HG03175 (cell line): Measurements from ENCODE around the gene MAP7D2.
A peak's percentile ranks its signal among the peaks of the same experiment; 100 is the strongest.
"Not testable (repeated sequence)": the region's sequence is repeated elsewhere in the genome, so short reads cannot be mapped to it uniquely, and the experiment has no call there.

Experiments
- ATAC-seq: cut with Tn5 transposase; IDR thresholded peaks from one replicate; pipeline ENCODE4 v1.9.1; 2021; ENCODE audit warnings: mild to moderate bottlenecking, moderate library complexity; ENCODE audit not compliant: unreplicated experiment

MAP7D2 gene

GRCh38 chrX:20116577-20117240 lies at the start of gene MAP7D2:
Gene MAP7D2, minus strand, starts transcription at chrX:20116907. Its CDS starts 28 bp downstream, at chrX:20116879.
- ATAC-seq, result no peak

- not testable (repeated sequence) for ATAC-seq
Measured at GRCh38 chrX:20162516-20162915, 45.8 kb upstream of the MAP7D2 start.

- ATAC-seq, result no peak
Measured at GRCh38 chrX:20159797-20160385, 43.2 kb upstream of the MAP7D2 start.

GRCh38 chrX:20151689-20152088 lies 35.0 kb upstream of the MAP7D2 start:
- no peak for ATAC-seq

- no peak for ATAC-seq
Measured at GRCh38 chrX:20149326-20149725, 32.6 kb upstream of the MAP7D2 start.

GRCh38 chrX:20147561-20147960 lies 30.9 kb upstream of the MAP7D2 start:
- no peak for ATAC-seq

GRCh38 chrX:20144491-20144890 lies 27.8 kb upstream of the MAP7D2 start:
- ATAC-seq, result no peak

GRCh38 chrX:20143561-20143960 lies 26.9 kb upstream of the MAP7D2 start:
- ATAC-seq, result no peak

GRCh38 chrX:20143111-20143510 lies 26.4 kb upstream of the MAP7D2 start:
- no peak for ATAC-seq

GRCh38 chrX:20141281-20142220 lies 24.8 kb upstream of the MAP7D2 start, which contains the start of gene EIF1AX:
Gene EIF1AX, minus strand, starts transcription at chrX:20141838. Its CDS starts 198 bp downstream, at chrX:20141640.
- peak; percentile 99 for ATAC-seq

GRCh38 chrX:20140420-20140819 lies 23.7 kb upstream of the MAP7D2 start:
- no peak for ATAC-seq

GRCh38 chrX:20139966-20140365 lies 23.3 kb upstream of the MAP7D2 start:
- ATAC-seq, result no peak

- no peak for ATAC-seq
Measured at GRCh38 chrX:20135944-20136343, 19.2 kb upstream of the MAP7D2 start.

GRCh38 chrX:20132666-20133065 lies 16.0 kb upstream of the MAP7D2 start:
- ATAC-seq, result no peak

- ATAC-seq, result no peak
Measured at GRCh38 chrX:20130357-20130756, 13.7 kb upstream of the MAP7D2 start.

GRCh38 chrX:20129547-20129946 lies 12.8 kb upstream of the MAP7D2 start:
- ATAC-seq, result no peak

- ATAC-seq, result no peak
Measured at GRCh38 chrX:20128670-20129069, 12.0 kb upstream of the MAP7D2 start.

- peak; percentile 41 for ATAC-seq
Measured at GRCh38 chrX:20127440-20127839, 10.7 kb upstream of the MAP7D2 start.

GRCh38 chrX:20126833-20127232 lies 10.1 kb upstream of the MAP7D2 start:
- peak; percentile 57 for ATAC-seq

GRCh38 chrX:20124964-20125363 lies 8.3 kb upstream of the MAP7D2 start:
- ATAC-seq, result no peak

- ATAC-seq, result no peak
Measured at GRCh38 chrX:20118065-20118824, 1.5 kb upstream of the MAP7D2 start.
